Pancreas (tissue), 10 donors: ENCODE measurements around the gene SLC35E1. TPM values are rescaled to one million over a fixed set of nuclear protein-coding genes. Genes with fewer than 3 reads are reported as not detected.
"Not testable (repeated sequence)": the region's sequence is repeated elsewhere in the genome, so short reads cannot be mapped to it uniquely, and the experiment has no call there.

Source experiments
- ATAC-seq, 4 donors: fragments of 200-7000 bp; cut with Tn5 transposase; one replicate each; pipeline versions ENCODE4 v1.8.0 to v1.9.1; 2020; ENCODE audit warnings: mild to moderate bottlenecking in 4 of 4, moderate library complexity in 4 of 4
- DNase-seq, 6 donors: peaks; one replicate each; pipeline ENCODE4 v3.0.0-alpha.2; 2020
- FAIRE-seq: peaks from 2 replicates; lab custom pipeline; 2012; peaks lifted over from hg19 to GRCh38; lab: Jason Lieb, UNC
- H3K27ac ChIP-seq, 4 donors: fragments of 200-600 bp; sonication (generic); 1 replicate in 3 of 4; 2 replicates in 1 of 4; pipeline versions ENCODE4 v1.5.0 to v1.8.0; 2020
- H3K27me3 ChIP-seq, 4 donors: fragments of 200-600 bp; one replicate each; pipeline ENCODE4 v1.8.0; 2021
- H3K36me3 ChIP-seq, 3 donors: fragments of 200-600 bp; sonication (generic) in 1 of 3; one replicate each; pipeline versions ENCODE4 v1.5.0 to v1.8.0; 2020 to 2021
- H3K4me1 ChIP-seq, 3 donors: fragments of 200-600 bp; one replicate each; pipeline ENCODE4 v1.8.0; 2021
- H3K4me3 ChIP-seq, 4 donors: fragments of 200-600 bp; sonication (generic) in 2 of 4; one replicate each; pipeline versions ENCODE4 v1.5.0 to v1.8.0; 2020 to 2021
- H3K9me3 ChIP-seq, 4 donors: fragments of 200-600 bp; one replicate each; pipeline ENCODE4 v1.8.0; 2021
- CTCF ChIP-seq, 4 donors: fragments of 200-600 bp; sonication (generic) in 3 of 4; IDR thresholded peaks; one replicate each; pipeline versions ENCODE4 v1.5.0 to v1.8.0; 2021; ENCODE audit warnings: antibody characterized with exemption in 4 of 4
- WGBS, 2 donors: extraction: QIAGEN DNeasy Blood & Tissue Kit; methylation state at CpG; one replicate each; pipeline ENCODE4 v1.1.7; 2013; 5-methylcytosine and 5-hydroxymethylcytosine counted together
- intact Hi-C, 3 donors: fragments of 100-400 bp; cut with DNase I; formaldehyde crosslinking; loops; one replicate each; pipeline versions ENCODE4 v1.11.1 to v1.14.2; 2022
- polyA plus RNA-seq, 2 donors: library from polyadenylated mRNA; stranded (reverse); fragments of 200-250 nt; gene quantifications; one replicate each; pipeline ENCODE4 v1.2.3, GENCODE V29; 2013
- total RNA-seq, 6 donors: library from RNA; stranded (reverse); fragmentation: NEBNext Ultra II Directional in 4 of 6; extraction: Animal tissue kit (Norgen Biotek cat#: 25700) in 4 of 6; gene quantifications; one replicate each; pipeline versions ENCODE4 v1.2.1 to v1.2.4, GENCODE V29; 2021 to 2023
- donor health status: healthy with polysubstance abuse.
- donor health status: DM: no; HTN: no; CAD: no; lungs with moderate emphysema.
- donor health status: DM: no; HTN: no; CAD: no.
- donor health status: control.
- donor health status: control.
- donor health status: Bipolar disorder and iron deficiency.
- donor health status: DM: yes; HTN: yes; CAD: no.
- donor health status: DM: no; HTN: no; CAD: no.
- donor health status: DM: no; HTN: no; CAD: no.
- donor health status: DM: yes; HTN: yes; CAD: no.

Gene SLC35E1
- total and polyA plus RNA-seq, 8 donors: 22.9 to 42.1 (median 34.0) TPM

DNA sequence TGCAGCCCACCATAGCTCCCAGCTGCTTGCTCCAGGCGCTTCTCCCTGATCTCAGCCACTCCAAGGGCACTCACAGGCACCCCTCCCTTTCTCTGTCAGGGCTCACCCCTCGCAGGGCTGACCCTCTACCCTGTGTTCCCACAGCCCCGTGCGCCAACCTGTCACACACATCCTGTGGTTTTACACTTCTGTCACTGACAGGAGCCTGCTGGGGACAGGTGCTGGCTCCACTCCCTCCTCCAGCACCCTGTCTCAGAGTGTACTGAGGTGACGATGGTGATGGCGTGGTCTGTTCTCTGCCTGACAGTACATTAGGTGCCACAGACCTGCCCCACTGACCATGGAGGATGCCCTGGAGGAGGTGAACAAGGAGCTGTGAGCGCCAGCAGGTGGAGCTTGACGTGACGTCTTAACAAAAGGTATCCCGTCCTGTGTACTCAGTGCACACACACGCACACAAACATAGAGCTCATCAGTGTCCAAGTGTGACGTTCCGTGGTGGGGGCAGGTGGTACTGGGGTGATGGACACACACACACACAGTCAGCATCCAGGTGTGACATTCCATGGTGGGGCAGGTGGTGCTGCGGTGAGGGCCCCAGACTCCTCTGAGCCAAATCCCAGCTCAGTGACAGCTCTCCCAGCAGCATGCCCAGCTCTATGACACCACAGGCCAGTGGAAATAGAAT is 55.1 kb downstream of the SLC35E1 start:
- Histone ChIP-seq H3K4me1 (no peaks in the 10 kb centered on the region), H3K27me3 (no peaks in the 10 kb centered on the region), H3K36me3 (peaks cover 0 to 58% (median 31%) of the 10 kb centered on the region in 3 donors), H3K9me3 (no peaks in the 10 kb centered on the region), H3K4me3 (no peak overlapping the region), H3K27ac (no peak overlapping the region)
- FAIRE-seq: no peak
- ATAC-seq: peak in 1 of 4 donors; percentile 4
- intact Hi-C loops: no loop called here
- WGBS, 2 donors: 79 to 84% methylated on average over 14 of the region's 14 CpGs
- DNase-seq: no peak
- TF ChIP-seq CTCF (IDR thresholded peaks at IDR 0.05): no peak

DNA sequence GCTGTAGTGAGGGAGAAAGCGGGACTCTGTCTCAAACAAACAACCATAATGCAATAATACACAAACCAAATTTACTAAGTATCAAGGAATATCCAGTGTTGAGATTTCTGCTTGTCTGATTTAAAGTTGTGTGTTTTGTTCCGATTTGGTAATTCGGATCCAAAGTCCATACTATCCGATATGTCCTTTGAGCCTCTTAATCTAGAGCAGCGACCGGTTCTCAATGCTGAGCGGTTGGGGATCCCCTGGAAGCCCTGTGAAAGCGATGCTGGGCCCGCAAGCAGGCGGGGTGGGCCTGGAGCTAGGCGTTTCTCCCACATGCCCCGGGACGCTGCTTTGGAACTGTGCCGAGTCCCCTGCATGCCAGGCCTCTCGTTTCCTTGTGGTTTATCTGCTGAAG is 55.8 kb downstream of the SLC35E1 start:
- no peak for FAIRE-seq
- intact Hi-C loops: no loop called here
- Histone ChIP-seq H3K4me1 (no peaks in the 10 kb centered on the region), H3K27ac (no peak overlapping the region), H3K4me3 (no peak overlapping the region), H3K27me3 (no peaks in the 10 kb centered on the region), H3K9me3 (no peaks in the 10 kb centered on the region), H3K36me3 (peaks cover 0 to 51% (median 28%) of the 10 kb centered on the region in 3 donors)
- ATAC-seq: peak in 1 of 4 donors; percentile 4
- DNase-seq: no peak
- 83 to 87% methylated on average over 15 of the region's 15 CpGs for WGBS, 2 donors
- no peak for TF ChIP-seq CTCF (IDR thresholded peaks at IDR 0.05)

DNA sequence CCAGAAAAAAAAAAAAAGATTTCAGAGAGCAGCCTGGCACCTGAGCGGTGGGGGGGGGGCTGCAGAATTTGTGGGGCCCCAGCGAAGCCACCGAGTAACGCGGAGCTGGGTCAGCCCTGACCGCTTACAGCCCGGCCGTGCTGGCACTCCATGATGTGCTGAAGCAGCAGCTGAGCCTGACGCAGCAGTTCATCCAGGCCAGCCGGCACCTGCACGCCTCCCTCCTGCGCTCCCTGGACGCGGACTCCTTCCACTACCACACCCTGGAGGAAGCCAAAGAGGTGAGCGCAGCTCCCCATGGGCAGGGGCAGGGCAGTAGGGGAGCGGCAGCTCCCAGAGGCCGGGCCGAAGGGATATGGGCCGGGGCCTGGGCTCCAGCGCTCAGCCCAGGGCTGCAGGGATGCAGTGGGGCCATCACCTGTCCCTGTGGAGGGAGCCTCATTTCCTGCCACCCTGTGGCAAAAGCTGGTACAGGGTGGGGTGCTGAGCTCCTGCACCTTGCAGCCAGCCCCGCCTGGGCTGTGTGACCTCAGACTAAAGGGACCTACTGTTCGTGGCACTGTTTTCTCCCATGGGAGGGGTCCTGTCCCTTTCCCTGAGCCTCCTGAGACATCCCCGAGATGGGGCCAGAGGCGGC is 57.7 kb downstream of the SLC35E1 start:
- no peak for TF ChIP-seq CTCF (IDR thresholded peaks at IDR 0.05)
- DNase-seq: no peak

GRCh38 chr19:16512611-16513010 is 59.6 kb downstream of the SLC35E1 start:
- FAIRE-seq, H3K4me3 ChIP-seq, DNase-seq, H3K27ac ChIP-seq, H3K4me1 ChIP-seq, intact Hi-C loops, H3K9me3 ChIP-seq, ATAC-seq, H3K27me3 ChIP-seq: not testable (repeated sequence)
- peaks cover 0 to 22% (median 0%) of the 10 kb centered on the region in 3 donors for H3K36me3 ChIP-seq
- 92 to 94% methylated on average over 10 of the region's 10 CpGs for WGBS, 2 donors

More for the DNA sequence above, 57.7 kb downstream of the SLC35E1 start:
- H3K27ac ChIP-seq: no peak overlapping the region
- H3K36me3 ChIP-seq: peaks cover 0 to 40% (median 11%) of the 10 kb centered on the region in 3 donors
- no peaks in the 10 kb centered on the region for H3K9me3 ChIP-seq
- FAIRE-seq (no peak), ATAC-seq (no peak)
- no peaks in the 10 kb centered on the region for H3K27me3 ChIP-seq
- H3K4me1 ChIP-seq: no peaks in the 10 kb centered on the region
- WGBS, 2 donors: 92% methylated on average over 24 of the region's 24 CpGs
- intact Hi-C loops: no loop called here
- H3K4me3 ChIP-seq: no peak overlapping the region

GRCh38 chr19:16509141-16510061 is 62.8 kb downstream of the SLC35E1 start:
- 85 to 87% methylated on average over 28 of the region's 28 CpGs for WGBS, 2 donors
- Histone ChIP-seq H3K4me1 (no peaks in the 10 kb centered on the region), H3K4me3 (no peak overlapping the region), H3K36me3 (peaks cover 0 to 17% (median 0%) of the 10 kb centered on the region in 3 donors), H3K9me3 (no peaks in the 10 kb centered on the region), H3K27ac (no peak overlapping the region), H3K27me3 (no peaks in the 10 kb centered on the region)
- no peak for TF ChIP-seq CTCF (IDR thresholded peaks at IDR 0.05)
- no peak for ATAC-seq
- DNase-seq: no peak
- intact Hi-C loops: no loop called here
- no peak for FAIRE-seq
